ENCODE measurements around the gene TIAM1. TPM values are rescaled to one million over a fixed set of nuclear protein-coding genes. Genes with fewer than 3 reads are reported as not detected.

Gene TIAM1
- total and polyA plus RNA-seq, 12 donors, result 6.5 to 33.3 (median 15.9) TPM

- 69 to 84% (median 82%) methylated on average over 5 of the region's 5 CpGs for WGBS, 4 donors
- no peak for DNase-seq
- intact Hi-C loops (cut with DNase I), result no loop called here
These were observed 59.2 kb downstream of the TIAM1 start for GRCh38 chr21:31284797-31285397.

DNA sequence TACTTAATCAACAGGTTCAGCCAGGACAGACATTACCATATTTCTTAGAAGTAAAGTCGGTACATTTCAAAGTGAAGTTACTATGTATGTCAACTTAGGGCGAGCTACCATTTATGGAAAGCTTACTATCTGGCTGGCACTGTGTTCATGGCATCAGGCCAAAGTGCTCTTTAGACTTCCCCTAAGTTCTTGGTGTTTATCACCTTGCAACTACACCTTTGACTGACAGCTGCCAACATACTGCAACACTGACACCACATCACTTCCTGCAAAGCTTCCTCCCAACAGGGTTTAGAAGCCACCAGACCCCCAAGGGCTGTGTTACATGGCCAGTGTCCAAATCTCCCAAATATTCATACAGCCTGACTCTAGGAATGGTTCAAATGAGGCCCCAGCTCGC lies 61.0 kb downstream of the TIAM1 start:
- DNase-seq, result no peak
- Histone ChIP-seq H3K27ac (no peak overlapping the region), H3K9me3 (replicated peaks in 1 of 3) (no peaks in the 10 kb centered on the region), H3K27me3 (no peaks in the 10 kb centered on the region), H3K4me3 (no peak overlapping the region), H3K4me1 (replicated peaks in 1 of 2) (no peaks in the 10 kb centered on the region), H3K36me3 (replicated peaks in 1 of 2) (no peaks in the 10 kb centered on the region)
- TF ChIP-seq CTCF (IDR thresholded peaks at IDR 0.05) (no peak), POLR2A (IDR thresholded peaks at IDR 0.05) (no peak)
- intact Hi-C loops (cut with DNase I), result no loop called here
- 84 to 89% (median 87%) methylated on average over 3 of the region's 3 CpGs for WGBS, 4 donors

More at GRCh38 chr21:31284797-31285397, 59.2 kb downstream of the TIAM1 start:
- no peaks in the 10 kb centered on the region for H3K27me3 ChIP-seq
- no peaks in the 10 kb centered on the region for H3K9me3 ChIP-seq (replicated peaks in 1 of 3)
- H3K4me3 ChIP-seq, result no peak overlapping the region
- H3K36me3 ChIP-seq (replicated peaks in 1 of 2), result no peaks in the 10 kb centered on the region
- TF ChIP-seq POLR2A (IDR thresholded peaks at IDR 0.05), result no peak
- TF ChIP-seq CTCF (IDR thresholded peaks at IDR 0.05), result no peak
- H3K27ac ChIP-seq, result no peak overlapping the region
- H3K4me1 ChIP-seq (replicated peaks in 1 of 2), result no peaks in the 10 kb centered on the region

DNA sequence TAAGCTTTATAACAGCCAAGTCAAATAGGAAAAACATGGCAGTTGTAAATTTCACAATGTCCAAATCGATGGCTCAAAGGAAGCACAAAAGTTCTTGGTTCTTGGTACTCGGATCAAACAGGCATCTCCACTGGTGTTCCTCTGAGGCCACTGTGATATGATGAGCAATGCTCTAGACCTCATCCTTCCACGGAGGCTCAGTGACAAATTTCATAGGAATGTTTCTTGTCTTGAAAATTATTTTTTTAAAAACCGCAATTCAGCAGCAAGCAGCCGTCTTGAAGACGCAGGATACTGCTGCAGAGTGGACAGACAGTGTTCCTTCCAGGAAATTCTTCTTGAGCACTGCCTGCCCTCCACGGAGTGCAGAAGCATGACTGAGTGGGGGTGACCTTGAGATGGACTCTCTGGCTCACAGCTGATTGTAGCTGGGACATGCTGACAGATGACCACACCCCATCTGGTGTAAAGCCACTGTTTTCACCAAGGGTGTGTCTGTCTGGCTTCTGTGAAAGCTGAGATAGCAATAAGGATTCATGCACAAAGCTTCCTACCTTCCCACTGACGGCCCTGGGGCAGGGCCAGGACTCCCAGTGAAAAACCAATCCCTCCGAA lies 61.9 kb downstream of the TIAM1 start:
- intact Hi-C loops (cut with DNase I), result no loop called here

DNA sequence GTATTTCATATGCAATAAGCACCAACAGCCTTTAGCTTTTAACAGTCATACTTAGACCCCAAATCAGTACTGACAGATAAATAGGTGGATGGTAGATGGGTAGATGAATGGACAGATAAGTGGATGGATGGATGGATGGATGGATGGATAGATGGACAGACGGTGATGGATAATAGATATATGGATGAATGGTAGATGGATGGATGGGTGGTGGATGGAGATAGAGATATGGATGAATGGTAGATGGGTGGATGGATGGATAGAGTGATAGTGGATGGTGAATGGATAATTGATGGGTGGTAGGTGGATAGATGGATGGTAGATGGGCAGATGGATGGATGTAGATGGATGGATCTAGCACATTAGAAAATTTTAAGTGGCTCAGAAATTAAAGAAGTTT lies 62.5 kb downstream of the TIAM1 start:
- 85 to 96% (median 92%) methylated on average over 1 of the region's 1 CpG for WGBS, 4 donors
- intact Hi-C loops (cut with DNase I), result no loop called here
- no peak overlapping the region for H3K27ac ChIP-seq
- H3K4me3 ChIP-seq, result no peak overlapping the region
- H3K4me1 ChIP-seq (replicated peaks in 1 of 2), result no peaks in the 10 kb centered on the region
- H3K27me3 ChIP-seq, result no peaks in the 10 kb centered on the region
- no peaks in the 10 kb centered on the region for H3K36me3 ChIP-seq (replicated peaks in 1 of 2)
- no peaks in the 10 kb centered on the region for H3K9me3 ChIP-seq (replicated peaks in 1 of 3)
- no peak for DNase-seq
- no peak for TF ChIP-seq POLR2A (IDR thresholded peaks at IDR 0.05)
- no peak for TF ChIP-seq CTCF (IDR thresholded peaks at IDR 0.05)

More for the DNA sequence above, 61.9 kb downstream of the TIAM1 start:
- DNase-seq, result peak in 3 of 7 donors; percentile 4 to 17 (median 17)
- no peaks in the 10 kb centered on the region for H3K27me3 ChIP-seq
- H3K4me3 ChIP-seq, result no peak overlapping the region
- H3K36me3 ChIP-seq (replicated peaks in 1 of 2), result no peaks in the 10 kb centered on the region
- H3K4me1 ChIP-seq (replicated peaks in 1 of 2), result no peaks in the 10 kb centered on the region
- no peaks in the 10 kb centered on the region for H3K9me3 ChIP-seq (replicated peaks in 1 of 3)
- no peak for TF ChIP-seq CTCF (IDR thresholded peaks at IDR 0.05)
- 57 to 64% (median 58%) methylated on average over 9 of the region's 9 CpGs for WGBS, 4 donors
- H3K27ac ChIP-seq, result no peak overlapping the region

Data from adrenal gland (tissue), 12 donors.